ENCODE measurements around the gene ARPC3.
"Not testable (repeated sequence)": the region's sequence is repeated elsewhere in the genome, so short reads cannot be mapped to it uniquely, and the experiment has no call there.

Gene ARPC3

GRCh38 chr12:110449799-110450497 is at the start of gene ARPC3:
TSS of gene ARPC3 (minus strand) at chr12:110450337. CDS start at chr12:110450260, 77 bp downstream.
- peak; percentile 94 for DNase-seq

- peak; percentile 55 for DNase-seq
Observed at GRCh38 chr12:110498984-110499706, 49.0 kb upstream of the ARPC3 start.

- DNase-seq, result no peak
Observed at GRCh38 chr12:110475426-110475825, 25.3 kb upstream of the ARPC3 start.

GRCh38 chr12:110468214-110469048 is 18.3 kb upstream of the ARPC3 start, which contains the start of the genes FAM216A and GPN3:
TSS of gene FAM216A (plus strand) at chr12:110468845. CDS start at chr12:110468876, 31 bp downstream.
TSS of gene GPN3 (minus strand) at chr12:110468257. CDS start at chr12:110468203, 54 bp downstream.
- DNase-seq, result peak; percentile 98

GRCh38 chr12:110467847-110468213 is 17.7 kb upstream of the ARPC3 start:
- no peak for DNase-seq

GRCh38 chr12:110466791-110467190 is 16.7 kb upstream of the ARPC3 start:
- no peak for DNase-seq

GRCh38 chr12:110465765-110466164 is 15.6 kb upstream of the ARPC3 start:
- not testable (repeated sequence) for DNase-seq

GRCh38 chr12:110465024-110465423 is 14.9 kb upstream of the ARPC3 start:
- no peak for DNase-seq

GRCh38 chr12:110461189-110461588 is 11.1 kb upstream of the ARPC3 start:
- DNase-seq, result not testable (repeated sequence)

- no peak for DNase-seq
Observed at GRCh38 chr12:110458756-110459155, 8.6 kb upstream of the ARPC3 start.

- DNase-seq, result no peak
Observed at GRCh38 chr12:110453569-110454296, 3.6 kb upstream of the ARPC3 start.

GRCh38 chr12:110451263-110451662 is 1.1 kb upstream of the ARPC3 start:
- DNase-seq, result no peak

- DNase-seq, result no peak
Observed at GRCh38 chr12:110444455-110444854, 5.7 kb downstream of the ARPC3 start.

GRCh38 chr12:110436231-110436630 is 13.9 kb downstream of the ARPC3 start:
- peak; percentile 4 for DNase-seq

GRCh38 chr12:110431957-110432587 is 18.1 kb downstream of the ARPC3 start:
- no peak for DNase-seq

- DNase-seq, result not testable (repeated sequence)
Observed at GRCh38 chr12:110429676-110430075, 20.5 kb downstream of the ARPC3 start.

- DNase-seq, result peak; percentile 26
Observed at GRCh38 chr12:110426406-110426805, 23.7 kb downstream of the ARPC3 start.

- peak; percentile 4 for DNase-seq
Observed at GRCh38 chr12:110424237-110424636, 25.9 kb downstream of the ARPC3 start.

GRCh38 chr12:110421701-110422100 is 28.4 kb downstream of the ARPC3 start:
- DNase-seq, result no peak

- no peak for DNase-seq
Observed at GRCh38 chr12:110421159-110421661, 28.9 kb downstream of the ARPC3 start.

GRCh38 chr12:110420644-110421043 is 29.5 kb downstream of the ARPC3 start:
- not testable (repeated sequence) for DNase-seq

- DNase-seq, result not testable (repeated sequence)
Observed at GRCh38 chr12:110417113-110417512, 33.0 kb downstream of the ARPC3 start.

Data from fibroblast of skin of right quadriceps (primary cell).